DND-41 (cell line): Measurements from ENCODE around the gene DLGAP4.

Experiments used
- CTCF ChIP-seq: IDR thresholded peaks from 2 replicates; pipeline ENCODE4 v1.5.1; 2012; ENCODE audit warnings: borderline replicate concordance, low read length, moderate library complexity, mild to moderate bottlenecking; ENCODE audit not compliant: poor library complexity, severe bottlenecking; ENCODE audit errors: extremely low read depth
- EZH2 ChIP-seq: IDR thresholded peaks from 3 replicates; pipeline ENCODE4 v1.6.1; 2012; ENCODE audit warnings: borderline replicate concordance, low read depth, mild to moderate bottlenecking, moderate library complexity, low read length, inconsistent platforms; ENCODE audit not compliant: severe bottlenecking

GRCh38 chr20:36493801-36494114 lies 187.6 kb downstream of the DLGAP4 start:
- no peak for TF ChIP-seq CTCF
- no peak for TF ChIP-seq EZH2
